Measurements from ENCODE around the gene COL27A1.

DNA sequence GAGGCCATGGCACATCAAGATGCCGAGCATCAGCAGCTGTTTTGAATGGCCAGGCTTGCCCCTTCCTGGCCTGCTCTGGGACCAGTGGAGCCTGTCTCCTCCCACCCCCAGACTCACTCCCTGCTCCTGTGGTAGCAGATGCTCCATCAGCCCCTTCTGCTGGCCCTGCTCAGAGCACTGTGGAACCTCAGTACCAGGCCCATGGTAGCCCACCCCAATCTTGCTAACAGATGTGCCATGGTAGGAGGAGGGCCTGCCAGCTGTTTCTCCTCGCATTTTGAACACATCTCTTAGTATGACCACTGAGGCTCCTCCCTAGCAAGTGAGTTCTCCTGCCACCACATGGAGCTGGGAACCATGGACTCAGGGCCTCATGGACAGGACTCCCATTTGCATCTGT is 29.5 kb downstream of the COL27A1 start:
- no peak for TF ChIP-seq POLR2A (IDR thresholded peaks at IDR 0.05)
- TF ChIP-seq, protein P1, sequence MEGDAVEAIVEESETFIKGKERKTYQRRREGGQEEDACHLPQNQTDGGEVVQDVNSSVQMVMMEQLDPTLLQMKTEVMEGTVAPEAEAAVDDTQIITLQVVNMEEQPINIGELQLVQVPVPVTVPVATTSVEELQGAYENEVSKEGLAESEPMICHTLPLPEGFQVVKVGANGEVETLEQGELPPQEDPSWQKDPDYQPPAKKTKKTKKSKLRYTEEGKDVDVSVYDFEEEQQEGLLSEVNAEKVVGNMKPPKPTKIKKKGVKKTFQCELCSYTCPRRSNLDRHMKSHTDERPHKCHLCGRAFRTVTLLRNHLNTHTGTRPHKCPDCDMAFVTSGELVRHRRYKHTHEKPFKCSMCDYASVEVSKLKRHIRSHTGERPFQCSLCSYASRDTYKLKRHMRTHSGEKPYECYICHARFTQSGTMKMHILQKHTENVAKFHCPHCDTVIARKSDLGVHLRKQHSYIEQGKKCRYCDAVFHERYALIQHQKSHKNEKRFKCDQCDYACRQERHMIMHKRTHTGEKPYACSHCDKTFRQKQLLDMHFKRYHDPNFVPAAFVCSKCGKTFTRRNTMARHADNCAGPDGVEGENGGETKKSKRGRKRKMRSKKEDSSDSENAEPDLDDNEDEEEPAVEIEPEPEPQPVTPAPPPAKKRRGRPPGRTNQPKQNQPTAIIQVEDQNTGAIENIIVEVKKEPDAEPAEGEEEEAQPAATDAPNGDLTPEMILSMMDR (IDR thresholded peaks at IDR 0.05): no peak
